OCI-LY1 (cell line): ENCODE results near the gene MAP4K4.

ENCODE experiments used
- H2AFZ ChIP-seq: fragments of 200-600 bp; sonication (generic), shearing (Covaris generic); 2 replicates; pipeline ENCODE4 v1.6.0; 2014; ENCODE audit warnings: antibody characterized with exemption, mild to moderate bottlenecking, low read length
- H3F3A ChIP-seq: fragments of 200-600 bp; sonication (generic), shearing (Covaris generic); 2 replicates; pipeline ENCODE4 v1.6.0; 2014; ENCODE audit warnings: mild to moderate bottlenecking, antibody characterized with exemption, low read length, moderate library complexity; ENCODE audit not compliant: insufficient read depth
- H3K27ac ChIP-seq: fragments of 200-600 bp; sonication (generic); 2 replicates; pipeline ENCODE4 v1.5.1; 2014; ENCODE audit warnings: low read length, mixed run types, mild to moderate bottlenecking, low read depth; ENCODE audit not compliant: poor library complexity, severe bottlenecking
- H3K27me3 ChIP-seq: fragments of 200-600 bp; sonication (generic); 2 replicates; pipeline ENCODE4 v1.6.0; 2014; ENCODE audit warnings: antibody characterized with exemption, mild to moderate bottlenecking, low read length, moderate library complexity; ENCODE audit not compliant: insufficient read depth
- H3K36me3 ChIP-seq: fragments of 200-600 bp; sonication (generic); 2 replicates; pipeline ENCODE4 v1.6.1; 2014; ENCODE audit warnings: mild to moderate bottlenecking, antibody characterized with exemption, low read length, moderate library complexity, mixed read lengths; ENCODE audit not compliant: insufficient read depth
- H3K4me1 ChIP-seq: fragments of 200-600 bp; sonication (generic); 2 replicates; pipeline ENCODE4 v1.5.1; 2014; ENCODE audit warnings: mild to moderate bottlenecking, low read length, moderate library complexity; ENCODE audit not compliant: insufficient read depth, severe bottlenecking
- H3K4me2 ChIP-seq: fragments of 200-600 bp; sonication (generic), shearing (Covaris generic); 2 replicates; pipeline ENCODE4 v1.6.1; 2014; ENCODE audit warnings: low read length
- H3K4me3 ChIP-seq: fragments of 200-600 bp; sonication (generic); 2 replicates; pipeline ENCODE4 v1.5.1; 2014; ENCODE audit warnings: low read length, low read depth, mild to moderate bottlenecking, mixed read lengths; ENCODE audit not compliant: poor library complexity, severe bottlenecking
- H3K79me2 ChIP-seq: fragments of 200-600 bp; shearing (Covaris generic); 2 replicates; pipeline ENCODE4 v1.6.1; 2016; ENCODE audit warnings: mixed run types, low read length, mixed read lengths; ENCODE audit not compliant: insufficient read depth
- H3K9ac ChIP-seq: fragments of 200-600 bp; sonication (generic), shearing (Covaris generic); 2 replicates; pipeline ENCODE4 v1.6.1; 2014; ENCODE audit warnings: mild to moderate bottlenecking, low read length, mixed read lengths
- H3K9me2 ChIP-seq: fragments of 200-600 bp; sonication (generic), shearing (Covaris generic); 2 replicates; pipeline ENCODE4 v1.6.1; 2014; ENCODE audit warnings: low read depth, mild to moderate bottlenecking, low read length, mixed read lengths
- H3K9me3 ChIP-seq: fragments of 200-600 bp; shearing (Covaris generic); 2 replicates; pipeline ENCODE4 v1.6.1; 2014; ENCODE audit warnings: low read length, mixed read lengths
- H4K20me1 ChIP-seq: fragments of 200-600 bp; sonication (generic), shearing (Covaris generic); 2 replicates; pipeline ENCODE4 v1.6.0; 2016; ENCODE audit warnings: mild to moderate bottlenecking, low read length; ENCODE audit not compliant: insufficient read depth
- EZH2 ChIP-seq: fragments of 200-600 bp; sonication (generic), shearing (Covaris generic); IDR thresholded peaks from 2 replicates; pipeline ENCODE4 v1.8.0; 2017; ENCODE audit warnings: borderline replicate concordance, mixed run types, mild to moderate bottlenecking, antibody characterized with exemption, low read length, moderate library complexity, mixed read lengths
- TF ChIP-seq, protein P1 (sequence below): fragments of 200-600 bp; sonication (generic), shearing (Covaris generic); IDR thresholded peaks from 2 replicates; pipeline ENCODE4 v1.5.1; 2017; ENCODE audit warnings: mild to moderate bottlenecking, antibody characterized with exemption, low read length, moderate library complexity, mixed read lengths

MAP4K4 gene

DNA sequence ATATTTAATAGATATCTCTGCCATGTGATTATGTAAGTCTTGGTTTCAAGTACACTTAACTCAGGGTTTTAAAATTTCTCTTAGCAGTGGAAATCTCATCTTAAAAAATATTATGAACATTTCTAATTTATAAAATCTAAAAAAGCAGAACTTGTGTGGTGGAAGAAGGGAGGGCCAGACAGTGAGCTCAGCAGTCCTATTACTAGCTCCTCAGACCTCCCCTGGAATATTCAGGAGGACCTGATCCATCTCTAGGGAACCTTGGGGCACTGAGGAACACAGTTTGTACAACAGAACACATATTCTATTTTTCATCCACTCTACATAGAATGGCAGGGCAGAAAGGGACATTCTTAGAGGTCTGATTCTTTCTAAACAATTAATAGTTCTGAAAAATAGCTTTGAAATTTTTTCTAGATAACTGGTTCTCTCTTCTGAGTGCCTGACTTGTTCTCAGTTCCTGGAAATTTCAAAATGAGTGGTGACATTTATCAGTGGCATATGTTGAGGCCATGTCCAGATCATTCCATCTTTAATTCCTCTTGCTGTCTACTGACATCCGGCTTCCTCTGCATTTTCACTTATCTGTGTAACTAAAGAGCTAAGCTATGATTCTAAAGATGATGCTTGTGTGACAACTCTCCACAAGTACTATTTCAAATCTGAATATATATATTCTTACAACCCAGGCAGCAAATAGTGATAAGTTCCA lies 8.2 kb upstream of the MAP4K4 start:
- no peaks in the 10 kb centered on the region for H3F3A ChIP-seq
- no peaks in the 10 kb centered on the region for H4K20me1 ChIP-seq

DNA sequence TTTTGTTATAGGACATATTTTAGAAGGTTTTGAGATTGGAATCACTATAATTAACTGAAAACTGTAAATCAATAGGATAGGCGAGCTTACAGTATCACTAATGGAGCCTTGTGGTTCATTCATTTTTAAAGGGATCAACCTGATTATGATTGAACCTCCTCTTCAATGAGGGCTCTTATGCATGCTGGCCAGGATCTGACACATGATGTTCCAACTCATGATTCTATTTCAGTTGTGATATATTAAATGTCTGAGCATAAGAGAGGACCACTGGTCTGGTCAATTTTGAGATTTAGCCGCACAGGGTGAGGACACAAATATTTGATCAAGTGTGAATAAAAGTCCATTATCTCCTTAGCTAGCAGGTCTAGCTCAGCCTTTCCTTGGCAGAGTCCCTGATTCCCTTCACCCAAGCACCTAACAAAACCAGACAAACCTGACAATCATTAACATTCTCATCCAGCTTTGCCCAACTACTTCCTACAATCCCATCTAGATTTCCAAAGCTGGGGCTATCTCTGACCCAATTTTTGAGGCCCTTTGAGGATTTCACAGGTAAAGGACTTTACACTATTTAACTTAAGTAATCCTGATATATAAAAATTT lies 6.9 kb upstream of the MAP4K4 start:
- Histone ChIP-seq H3K4me2 (no peak overlapping the region), H3K9me3 (0 out of 2 replicates have a peak, but pooled peaks cover 4% of the 10 kb centered on the region), H3K9me2 (no peaks in the 10 kb centered on the region), H3K27ac (no peak overlapping the region), H3K4me3 (no peak overlapping the region), H2AFZ (no peak overlapping the region), H4K20me1 (no peaks in the 10 kb centered on the region), H3K9ac (no peak overlapping the region), H3K4me1 (no peaks in the 10 kb centered on the region), H3K36me3 (no peaks in the 10 kb centered on the region; the same call in 1 of the 2 replicates), H3K79me2 (no peaks in the 10 kb centered on the region), H3F3A (no peaks in the 10 kb centered on the region), H3K27me3 (0 out of 2 replicates have a peak, but pooled peaks cover 3% of the 10 kb centered on the region)
- TF ChIP-seq, protein P1, sequence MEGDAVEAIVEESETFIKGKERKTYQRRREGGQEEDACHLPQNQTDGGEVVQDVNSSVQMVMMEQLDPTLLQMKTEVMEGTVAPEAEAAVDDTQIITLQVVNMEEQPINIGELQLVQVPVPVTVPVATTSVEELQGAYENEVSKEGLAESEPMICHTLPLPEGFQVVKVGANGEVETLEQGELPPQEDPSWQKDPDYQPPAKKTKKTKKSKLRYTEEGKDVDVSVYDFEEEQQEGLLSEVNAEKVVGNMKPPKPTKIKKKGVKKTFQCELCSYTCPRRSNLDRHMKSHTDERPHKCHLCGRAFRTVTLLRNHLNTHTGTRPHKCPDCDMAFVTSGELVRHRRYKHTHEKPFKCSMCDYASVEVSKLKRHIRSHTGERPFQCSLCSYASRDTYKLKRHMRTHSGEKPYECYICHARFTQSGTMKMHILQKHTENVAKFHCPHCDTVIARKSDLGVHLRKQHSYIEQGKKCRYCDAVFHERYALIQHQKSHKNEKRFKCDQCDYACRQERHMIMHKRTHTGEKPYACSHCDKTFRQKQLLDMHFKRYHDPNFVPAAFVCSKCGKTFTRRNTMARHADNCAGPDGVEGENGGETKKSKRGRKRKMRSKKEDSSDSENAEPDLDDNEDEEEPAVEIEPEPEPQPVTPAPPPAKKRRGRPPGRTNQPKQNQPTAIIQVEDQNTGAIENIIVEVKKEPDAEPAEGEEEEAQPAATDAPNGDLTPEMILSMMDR: no peak

More for the DNA sequence above, 8.2 kb upstream of the MAP4K4 start:
- Histone ChIP-seq H3K9ac (no peak overlapping the region), H3K4me3 (no peak overlapping the region), H3K36me3 (no peaks in the 10 kb centered on the region; the same call in 1 of the 2 replicates), H3K4me2 (no peak overlapping the region), H3K27ac (no peak overlapping the region), H3K27me3 (0 out of 2 replicates have a peak, but pooled peaks cover 3% of the 10 kb centered on the region), H3K4me1 (no peaks in the 10 kb centered on the region), H3K9me3 (0 out of 2 replicates have a peak, but pooled peaks cover 4% of the 10 kb centered on the region), H3K9me2 (no peaks in the 10 kb centered on the region), H3K79me2 (no peaks in the 10 kb centered on the region), H2AFZ (no peak overlapping the region)
- no peak for TF ChIP-seq EZH2
- TF ChIP-seq, protein P1: no peak

- Histone ChIP-seq H3K27me3 (0 out of 2 replicates have a peak, but pooled peaks cover 8% of the 10 kb centered on the region), H4K20me1 (no peaks in the 10 kb centered on the region), H2AFZ (no peak overlapping the region), H3K79me2 (no peaks in the 10 kb centered on the region), H3K36me3 (no peaks in the 10 kb centered on the region; the same call in 1 of the 2 replicates), H3K4me2 (no peak overlapping the region), H3K9ac (no peak overlapping the region), H3K27ac (no peak overlapping the region), H3K9me3 (0 out of 2 replicates have a peak, but pooled peaks cover 4% of the 10 kb centered on the region), H3K4me1 (peaks cover 7% of the 10 kb centered on the region), H3K4me3 (no peak overlapping the region), H3K9me2 (no peaks in the 10 kb centered on the region), H3F3A (no peaks in the 10 kb centered on the region)
- TF ChIP-seq EZH2: no peak
- TF ChIP-seq, protein P1: no peak
Measured at GRCh38 chr2:101692041-101692440, 5.5 kb upstream of the MAP4K4 start.
